BE2C (cell line): ENCODE results near the gene TGFBRAP1.

ENCODE experiments used
- DNase-seq: peaks from one replicate; pipeline ENCODE4 v3.0.0-alpha.2; 2020
- H3K27me3 ChIP-seq: fragments of 250-450 bp; sonication (Bioruptor Pico); 2 replicates; pipeline ENCODE4 v1.5.1; 2020; ENCODE audit warnings: mild to moderate bottlenecking
- H3K36me3 ChIP-seq: fragments of 250-450 bp; sonication (Bioruptor Pico); 2 replicates; pipeline ENCODE4 v1.5.1; 2020; ENCODE audit warnings: mild to moderate bottlenecking
- H3K4me1 ChIP-seq: fragments of 250-450 bp; sonication (Bioruptor Pico); 2 replicates; pipeline ENCODE4 v1.5.1; 2020
- H3K4me3 ChIP-seq: 2 replicates; pipeline ENCODE4 v1.5.1; 2011; ENCODE audit warnings: low read depth, low read length
- H3K9me3 ChIP-seq: fragments of 250-450 bp; sonication (Bioruptor Pico); 2 replicates; pipeline ENCODE4 v1.5.1; 2020
- TF ChIP-seq, protein P1 (sequence below): IDR thresholded peaks from 2 replicates; pipeline ENCODE4 v1.5.1; 2012; ENCODE audit warnings: mild to moderate bottlenecking, low read depth, low read length

Gene TGFBRAP1

GRCh38 chr2:105238664-105239240, 90.8 kb downstream of the TGFBRAP1 start:
- DNase-seq = no peak
- H3K27me3 ChIP-seq = no peaks in the 10 kb centered on the region
- H3K36me3 ChIP-seq = no peaks in the 10 kb centered on the region
- H3K9me3 ChIP-seq = no peaks in the 10 kb centered on the region
- peaks cover 3% of the 10 kb centered on the region; the same call in 1 of the 2 replicates for H3K4me1 ChIP-seq
- H3K4me3 ChIP-seq = no peak overlapping the region
- TF ChIP-seq, protein P1, sequence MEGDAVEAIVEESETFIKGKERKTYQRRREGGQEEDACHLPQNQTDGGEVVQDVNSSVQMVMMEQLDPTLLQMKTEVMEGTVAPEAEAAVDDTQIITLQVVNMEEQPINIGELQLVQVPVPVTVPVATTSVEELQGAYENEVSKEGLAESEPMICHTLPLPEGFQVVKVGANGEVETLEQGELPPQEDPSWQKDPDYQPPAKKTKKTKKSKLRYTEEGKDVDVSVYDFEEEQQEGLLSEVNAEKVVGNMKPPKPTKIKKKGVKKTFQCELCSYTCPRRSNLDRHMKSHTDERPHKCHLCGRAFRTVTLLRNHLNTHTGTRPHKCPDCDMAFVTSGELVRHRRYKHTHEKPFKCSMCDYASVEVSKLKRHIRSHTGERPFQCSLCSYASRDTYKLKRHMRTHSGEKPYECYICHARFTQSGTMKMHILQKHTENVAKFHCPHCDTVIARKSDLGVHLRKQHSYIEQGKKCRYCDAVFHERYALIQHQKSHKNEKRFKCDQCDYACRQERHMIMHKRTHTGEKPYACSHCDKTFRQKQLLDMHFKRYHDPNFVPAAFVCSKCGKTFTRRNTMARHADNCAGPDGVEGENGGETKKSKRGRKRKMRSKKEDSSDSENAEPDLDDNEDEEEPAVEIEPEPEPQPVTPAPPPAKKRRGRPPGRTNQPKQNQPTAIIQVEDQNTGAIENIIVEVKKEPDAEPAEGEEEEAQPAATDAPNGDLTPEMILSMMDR = no peak

GRCh38 chr2:105237045-105237765, 92.3 kb downstream of the TGFBRAP1 start:
- Histone ChIP-seq H3K4me1 (peaks cover 3% of the 10 kb centered on the region; the same call in 1 of the 2 replicates), H3K27me3 (no peaks in the 10 kb centered on the region), H3K4me3 (no peak overlapping the region), H3K36me3 (no peaks in the 10 kb centered on the region), H3K9me3 (no peaks in the 10 kb centered on the region)
- DNase-seq = no peak
- TF ChIP-seq, protein P1 = no peak

DNA sequence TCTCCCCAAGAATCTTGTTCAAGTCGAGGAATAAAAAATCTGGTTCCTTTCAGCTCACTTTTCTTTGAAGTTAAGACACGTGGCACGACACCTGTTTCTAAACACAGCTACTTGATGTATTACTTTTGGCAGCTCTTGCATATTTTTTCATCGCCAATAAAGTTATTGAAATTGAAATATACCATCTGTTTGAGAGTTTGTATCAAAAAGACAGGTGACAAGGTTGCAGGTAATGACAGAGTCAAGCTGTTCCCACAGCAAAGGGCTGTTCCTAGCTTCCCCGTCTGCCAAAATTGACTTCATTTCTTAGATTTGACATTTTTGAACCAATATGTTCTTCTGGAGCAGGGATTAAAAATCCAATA, 93.5 kb downstream of the TGFBRAP1 start:
- Histone ChIP-seq H3K4me1 (peaks cover 3% of the 10 kb centered on the region; the same call in 1 of the 2 replicates), H3K9me3 (no peaks in the 10 kb centered on the region), H3K36me3 (no peaks in the 10 kb centered on the region), H3K27me3 (no peaks in the 10 kb centered on the region), H3K4me3 (no peak overlapping the region)
- TF ChIP-seq, protein P1 = no peak
- no peak for DNase-seq

- Histone ChIP-seq H3K4me3 (peak overlapping the region; percentile 14; the same call in 1 of the 2 replicates), H3K27me3 (no peaks in the 10 kb centered on the region), H3K9me3 (no peaks in the 10 kb centered on the region), H3K36me3 (no peaks in the 10 kb centered on the region), H3K4me1 (peaks cover 3% of the 10 kb centered on the region; the same call in 1 of the 2 replicates)
- TF ChIP-seq, protein P1 = peak; percentile 64
- peak; percentile 78 for DNase-seq
These were observed 94.0 kb downstream of the TGFBRAP1 start for GRCh38 chr2:105235388-105236059.

- H3K4me3 ChIP-seq = no peak overlapping the region
- TF ChIP-seq, protein P1 = no peak
- no peaks in the 10 kb centered on the region for H3K27me3 ChIP-seq
- peaks cover 3% of the 10 kb centered on the region; the same call in 1 of the 2 replicates for H3K4me1 ChIP-seq
- no peaks in the 10 kb centered on the region for H3K36me3 ChIP-seq
- H3K9me3 ChIP-seq = no peaks in the 10 kb centered on the region
- DNase-seq = no peak
These were observed 98.3 kb downstream of the TGFBRAP1 start for GRCh38 chr2:105231232-105231619.
